K562 (cell line): ENCODE data around the gene MRPS15. TPM values are rescaled to one million over a fixed set of nuclear protein-coding genes. Genes with fewer than 3 reads are reported as not detected.

Experiments used
- ARNT ChIP-seq, 2 experiments: fragments of 450-650 bp; IDR thresholded peaks; 2 replicates each; pipeline ENCODE4 v1.6.1; 2016; ENCODE audit warnings: mild to moderate bottlenecking in 1 of 2
- CBFA2T2 ChIP-seq: fragments of 450-650 bp; conservative IDR thresholded peaks from 2 replicates; pipeline ENCODE4 v1.6.1; 2017; ENCODE audit warnings: mild to moderate bottlenecking
- CBFA2T3 ChIP-seq: fragments of 450-650 bp; IDR thresholded peaks from 2 replicates; pipeline ENCODE4 v1.6.1; 2017
- CEBPB ChIP-seq: fragments of 450-650 bp; IDR thresholded peaks from 2 replicates; pipeline ENCODE4 v1.6.1; 2016; ENCODE audit warnings: missing genetic modification characterization, missing compliant biosample characterization
- E2F4 ChIP-seq: sonication (generic); formaldehyde crosslinking; IDR thresholded peaks from 2 replicates; pipeline ENCODE4 v1.8.0; 2022; ENCODE audit warnings: mild to moderate bottlenecking, low read depth, missing genetic modification reagents
- EZH2 ChIP-seq: IDR thresholded peaks from 2 replicates; pipeline ENCODE4 v1.6.1; 2012; ENCODE audit warnings: low read depth, mild to moderate bottlenecking, inconsistent platforms, low read length, borderline replicate concordance
- FOXK1 ChIP-seq: sonication (generic); formaldehyde crosslinking; IDR thresholded peaks from 2 replicates; pipeline ENCODE4 v1.8.0; 2022; ENCODE audit warnings: missing genetic modification reagents, mild to moderate bottlenecking, borderline replicate concordance
- GTF2F1 ChIP-seq: IDR thresholded peaks from 2 replicates; pipeline ENCODE4 v1.6.1; 2011; ENCODE audit warnings: low read depth, low read length, improper control_type of control experiment
- HDAC8 ChIP-seq: fragments of 450-650 bp; IDR thresholded peaks from 2 replicates; pipeline ENCODE4 v1.6.1; 2016; ENCODE audit warnings: mild to moderate bottlenecking, missing genetic modification characterization, moderate library complexity, missing compliant biosample characterization
- HNRNPL ChIP-seq: fragments of 200-400 bp; formaldehyde crosslinking; IDR thresholded peaks from 2 replicates; pipeline ENCODE4 v1.6.1; 2017; ENCODE audit warnings: low read depth, mild to moderate bottlenecking, low read length
- KAT7 ChIP-seq: sonication (generic); formaldehyde crosslinking; IDR thresholded peaks from 2 replicates; pipeline ENCODE4 v1.8.0; 2022; ENCODE audit warnings: missing genetic modification reagents, mild to moderate bottlenecking, borderline replicate concordance
- MAZ ChIP-seq, 2 experiments: fragments of 450-650 bp in 1 of 2; sonication (generic) in 1 of 2; formaldehyde crosslinking; IDR thresholded peaks in 1 of 2; conservative IDR thresholded peaks in 1 of 2; 2 replicates each; pipeline versions ENCODE4 v1.4.0 to v1.5.0; 2020; ENCODE audit warnings: mild to moderate bottlenecking in 1 of 2, missing genetic modification reagents in 1 of 2
- NFIC ChIP-seq: fragments of 450-650 bp; IDR thresholded peaks from 2 replicates; pipeline ENCODE4 v1.6.1; 2017; ENCODE audit warnings: mild to moderate bottlenecking, inconsistent platforms
- SMARCA4 ChIP-seq: fragments of 450-650 bp; IDR thresholded peaks from 2 replicates; pipeline ENCODE4 v1.6.1; 2016
- ZNF444 ChIP-seq: fragments of 250-450 bp; sonication (Bioruptor Pico); IDR thresholded peaks from 2 replicates; pipeline ENCODE4 v1.4.0; 2020; ENCODE audit warnings: mild to moderate bottlenecking, moderate library complexity
- ZNF511 ChIP-seq: sonication (generic); formaldehyde crosslinking; IDR thresholded peaks from 2 replicates; pipeline ENCODE4 v1.8.0; 2022; ENCODE audit warnings: mild to moderate bottlenecking, missing genetic modification reagents
- ZNF583 ChIP-seq: fragments of 250-450 bp; sonication (Bioruptor Pico); IDR thresholded peaks from 2 replicates; pipeline ENCODE4 v1.4.0; 2020
- ZNF609 ChIP-seq: sonication (generic); formaldehyde crosslinking; IDR thresholded peaks from 2 replicates; pipeline ENCODE4 v1.8.1; 2023; ENCODE audit warnings: missing genetic modification reagents, mild to moderate bottlenecking, borderline replicate concordance
- ZNF639 ChIP-seq, 2 experiments: fragments of 200-800 bp in 1 of 2; sonication (Bioruptor generic) in 1 of 2; sonication (generic) in 1 of 2; formaldehyde crosslinking in 1 of 2; IDR thresholded peaks in 1 of 2; conservative IDR thresholded peaks in 1 of 2; 2 replicates each; pipeline versions ENCODE4 v1.5.0 to v1.6.1; 2016 to 2020; ENCODE audit warnings: missing compliant biosample characterization in 1 of 2, missing genetic modification characterization in 1 of 2, missing genetic modification reagents in 1 of 2
- ZNF644 ChIP-seq: fragments of 200-800 bp; sonication (Bioruptor generic); IDR thresholded peaks from 2 replicates; pipeline ENCODE4 v1.6.1; 2016; ENCODE audit warnings: low read depth, missing genetic modification characterization, missing compliant biosample characterization
- polyA plus RNA-seq, 8 experiments: library from polyadenylated mRNA; depleted of rRNA in 4 of 8; stranded (reverse) in 5 of 8; unstranded in 3 of 8; fragments of >200 nt; fragmentation: Nextera tagmentation in 2 of 8; fragmentation: Illumina TruSeq in 1 of 8; extraction: Ambion mirVana in 2 of 8; extraction: Trizol in 1 of 8; gene quantifications; 2 replicates each; pipeline versions ENCODE4 v1.2.1 to v1.2.3, GENCODE V29; 2011 to 2014; ENCODE audit warnings: inconsistent platforms in 1 of 8, missing spikeins in 1 of 8
- total RNA-seq, 7 experiments: library from RNA; depleted of rRNA in 6 of 7; stranded (reverse); fragments of >200 nt in 6 of 7; fragmentation: Illumina TruSeq in 2 of 7; extraction: Trizol in 2 of 7; gene quantifications; 2 replicates each; pipeline versions ENCODE4 v1.2.1 to v1.2.3, GENCODE V29; 2011 to 2021; ENCODE audit warnings: low replicate concordance in 1 of 7

Gene MRPS15
- total and polyA plus RNA-seq, 9 of the 15 experiments (the other 6 are each of a cell fraction or from before 2014, with no cell fraction given) = 62.9 to 286 (median 149) TPM

GRCh38 chr1:36492491-36492890, 28.3 kb upstream of the MRPS15 start (continued):
- TF ChIP-seq ZNF639 (CRISPR knock-in tag; conservative IDR thresholded peaks at IDR 0.05 in 1 of 2, IDR thresholded peaks at IDR 0.05 in 1 of 2) = no peak
- no peak for TF ChIP-seq ZNF444 (CRISPR knock-in tag)
- no peak; a peak in 1 of 4 replicates for TF ChIP-seq ARNT (IDR thresholded peaks at IDR 0.05)
- no peak for TF ChIP-seq ZNF609 (CRISPR knock-in tag)
- TF ChIP-seq CEBPB (tag) = no peak
- no peak for TF ChIP-seq HNRNPL
- TF ChIP-seq ZNF583 (CRISPR knock-in tag) = no peak
- no peak for TF ChIP-seq ZNF644 (tag)
- TF ChIP-seq CBFA2T3 = peak; percentile 96
- no peak for TF ChIP-seq KAT7 (CRISPR knock-in tag)
- no peak for TF ChIP-seq GTF2F1
- peak; percentile 74 for TF ChIP-seq NFIC
- peak; percentile 92 for TF ChIP-seq CBFA2T2
- peak; percentile 34 to 54; a peak in 2 of 4 replicates for TF ChIP-seq MAZ (CRISPR knock-in tag; conservative IDR thresholded peaks at IDR 0.05 in 1 of 2, IDR thresholded peaks at IDR 0.05 in 1 of 2)
- no peak for TF ChIP-seq FOXK1 (CRISPR knock-in tag)
- no peak for TF ChIP-seq EZH2
- no peak for TF ChIP-seq ZNF511 (CRISPR knock-in tag)
- no peak for TF ChIP-seq HDAC8 (tag)
- no peak for TF ChIP-seq E2F4 (CRISPR knock-in tag)
- TF ChIP-seq SMARCA4 = peak; percentile 86
